Amniotic stem cell (primary cell): ENCODE results near the gene LLGL2.

Experiments
- DNase-seq: peaks from one replicate; lab custom pipeline; 2025; lab: John Stamatoyannopoulos, UW

Gene LLGL2

GRCh38 chr17:75521951-75522727 is 3.4 kb upstream of the LLGL2 start:
- no peak for DNase-seq

GRCh38 chr17:75523647-75524046 is 1.9 kb upstream of the LLGL2 start:
- no peak for DNase-seq

GRCh38 chr17:75524269-75524969 is 1.1 kb upstream of the LLGL2 start:
- DNase-seq: no peak

DNA sequence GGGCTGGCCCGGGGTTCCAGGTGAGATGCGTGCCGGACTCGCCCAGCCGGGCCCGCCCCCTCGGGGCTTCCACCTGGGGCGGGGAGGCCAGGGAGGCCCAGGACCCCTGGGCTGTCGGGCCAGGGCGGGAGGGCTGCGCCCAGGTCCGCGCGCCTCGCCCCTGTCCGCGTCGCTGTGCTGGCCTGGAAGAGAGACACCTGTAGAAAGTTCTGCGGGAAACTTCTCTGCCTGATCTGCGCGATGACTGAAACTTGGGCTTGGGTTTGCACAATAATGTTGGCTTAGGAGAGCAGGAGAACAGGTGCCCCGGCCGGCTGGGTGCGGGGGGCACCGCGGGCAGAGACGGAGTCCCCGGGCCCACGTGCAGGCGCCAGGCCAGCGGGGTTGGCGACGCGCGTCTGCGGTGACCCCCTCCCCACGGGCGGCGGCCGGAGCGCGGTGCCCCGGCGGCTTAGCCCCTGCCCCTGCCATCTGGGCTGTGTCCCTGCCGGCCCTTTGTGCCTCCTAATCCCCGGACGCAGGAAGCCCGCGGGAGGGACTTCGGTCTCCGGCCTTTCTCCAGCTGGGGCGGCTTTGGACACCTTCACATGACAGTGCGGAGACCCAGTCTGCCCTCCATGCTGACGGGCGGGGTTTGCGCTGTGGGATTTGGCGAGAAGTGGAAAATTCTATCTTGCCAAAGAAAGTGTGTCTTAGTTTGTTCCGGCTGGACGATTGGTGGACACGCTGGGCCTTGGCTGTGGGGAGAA is 483 bp downstream of the LLGL2 start:
- DNase-seq: no peak

GRCh38 chr17:75526555-75527270 is 1.2 kb downstream of the LLGL2 start:
- no peak for DNase-seq

- DNase-seq: no peak
Observed at GRCh38 chr17:75530837-75531720, 5.6 kb downstream of the LLGL2 start.

DNA sequence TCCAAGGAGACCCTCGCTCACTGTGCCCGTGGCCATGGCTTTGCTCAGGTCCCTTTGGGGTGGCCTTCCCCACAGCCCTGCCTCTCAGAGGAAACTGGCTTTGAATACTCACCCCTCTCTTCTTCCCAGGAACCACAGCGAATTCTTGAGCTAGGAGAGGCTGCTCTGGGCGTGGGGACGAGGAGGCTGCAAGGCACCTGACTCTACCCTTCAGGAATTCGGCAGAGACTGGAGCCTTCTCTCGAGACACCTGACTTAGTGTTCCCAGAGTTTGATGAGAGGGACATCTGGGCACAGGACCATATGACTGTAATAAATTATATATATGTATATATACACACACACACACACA is 6.2 kb downstream of the LLGL2 start:
- no peak for DNase-seq

GRCh38 chr17:75535119-75535537 is 9.6 kb downstream of the LLGL2 start:
- DNase-seq: no peak

DNA sequence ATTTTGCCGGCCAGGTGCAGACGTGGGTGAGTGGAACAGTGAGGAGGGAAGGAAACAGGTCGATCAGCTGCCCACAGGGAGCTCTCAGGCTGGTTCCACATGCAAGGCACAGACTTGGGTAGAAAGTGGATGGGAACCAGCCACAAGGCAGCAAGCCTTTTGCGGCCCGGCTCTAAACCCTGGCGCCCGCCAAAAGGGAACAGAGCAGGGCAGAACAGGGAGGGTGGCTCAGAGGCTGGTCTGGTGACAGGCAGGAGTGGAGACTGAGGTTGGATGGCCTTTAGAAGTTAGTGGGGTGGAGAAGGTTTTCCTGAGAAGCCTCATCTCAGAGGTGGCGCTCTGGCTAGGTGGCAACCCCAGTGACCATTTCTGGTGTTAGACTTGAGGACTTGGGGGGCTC is 10.4 kb downstream of the LLGL2 start:
- no peak for DNase-seq

- DNase-seq: no peak
Observed at GRCh38 chr17:75536366-75536765, 10.9 kb downstream of the LLGL2 start.

- DNase-seq: no peak
Observed at GRCh38 chr17:75539967-75540729, 14.7 kb downstream of the LLGL2 start.

- no peak for DNase-seq
Observed at GRCh38 chr17:75540923-75541503, 15.5 kb downstream of the LLGL2 start.

- no peak for DNase-seq
Observed at GRCh38 chr17:75542229-75542628, 16.7 kb downstream of the LLGL2 start.

GRCh38 chr17:75542728-75543336 is 17.3 kb downstream of the LLGL2 start:
- no peak for DNase-seq

GRCh38 chr17:75544250-75544649 is 18.8 kb downstream of the LLGL2 start:
- no peak for DNase-seq

DNA sequence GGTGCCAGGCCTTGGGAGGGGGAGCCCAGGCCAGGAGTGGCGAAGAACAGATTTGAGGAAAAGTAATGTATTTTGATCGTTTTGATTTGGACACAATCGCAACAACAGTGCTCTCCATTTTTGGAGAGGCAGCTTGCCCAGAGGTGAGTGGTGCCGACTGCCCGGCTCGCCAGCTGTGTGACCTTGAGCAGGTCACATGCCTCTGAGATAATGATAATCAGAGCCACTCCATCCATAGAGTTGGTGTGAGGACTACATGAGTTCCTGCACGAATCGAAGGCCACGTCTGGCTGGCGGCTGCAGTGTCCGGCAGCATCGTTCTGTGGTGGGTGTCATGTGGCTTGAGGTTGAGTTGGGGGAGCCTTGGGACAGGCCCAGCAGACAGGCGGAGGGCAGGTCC is 20.7 kb downstream of the LLGL2 start:
- DNase-seq: no peak

- DNase-seq: no peak
Observed at GRCh38 chr17:75547091-75547490, 21.6 kb downstream of the LLGL2 start.

DNA sequence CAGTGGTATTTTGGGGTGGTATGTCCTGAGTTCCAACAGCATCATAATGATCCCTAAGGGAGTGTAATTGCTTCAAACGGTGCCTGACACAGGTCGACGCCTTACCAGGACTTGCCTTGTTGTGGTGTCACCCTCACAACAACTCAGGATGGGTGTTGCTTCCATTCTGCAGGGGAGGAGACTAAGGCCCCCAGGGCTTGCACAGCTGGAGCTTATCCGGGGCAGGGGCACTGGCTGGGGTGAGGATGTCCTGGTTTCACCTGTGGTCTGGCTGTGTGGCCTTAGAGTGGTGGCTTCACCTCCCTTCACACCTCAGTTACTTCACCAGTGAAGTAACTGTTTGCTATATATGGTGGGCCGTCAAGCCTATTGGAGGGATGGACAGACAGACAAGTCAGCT is 23.3 kb downstream of the LLGL2 start:
- DNase-seq: no peak

GRCh38 chr17:75549246-75550138 is 24.0 kb downstream of the LLGL2 start:
- no peak for DNase-seq
